LNCAP (cell line): Measurements from ENCODE around the gene TRAFD1.

ENCODE experiments used
- TF ChIP-seq, protein P1 (sequence below): fragments of 450-650 bp; IDR thresholded peaks from 2 replicates; pipeline ENCODE4 v1.5.1; 2017; ENCODE audit warnings: mild to moderate bottlenecking

Gene TRAFD1

DNA sequence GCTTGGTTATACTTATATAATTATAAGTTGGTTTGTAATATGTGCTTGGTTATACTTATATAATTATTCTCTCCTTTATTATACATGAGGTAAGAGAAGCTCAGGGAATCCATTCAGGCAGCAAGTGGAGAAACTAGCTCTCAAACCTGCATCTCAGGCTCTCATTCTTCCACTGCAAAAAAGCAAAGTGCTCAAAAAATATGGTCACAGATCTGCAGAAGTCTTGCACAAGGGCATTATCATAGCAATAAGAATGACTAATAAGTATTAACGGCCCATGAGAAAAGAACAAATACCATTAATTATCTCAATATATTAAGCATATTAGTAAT lies 476 bp upstream of the TRAFD1 start:
- TF ChIP-seq, protein P1, sequence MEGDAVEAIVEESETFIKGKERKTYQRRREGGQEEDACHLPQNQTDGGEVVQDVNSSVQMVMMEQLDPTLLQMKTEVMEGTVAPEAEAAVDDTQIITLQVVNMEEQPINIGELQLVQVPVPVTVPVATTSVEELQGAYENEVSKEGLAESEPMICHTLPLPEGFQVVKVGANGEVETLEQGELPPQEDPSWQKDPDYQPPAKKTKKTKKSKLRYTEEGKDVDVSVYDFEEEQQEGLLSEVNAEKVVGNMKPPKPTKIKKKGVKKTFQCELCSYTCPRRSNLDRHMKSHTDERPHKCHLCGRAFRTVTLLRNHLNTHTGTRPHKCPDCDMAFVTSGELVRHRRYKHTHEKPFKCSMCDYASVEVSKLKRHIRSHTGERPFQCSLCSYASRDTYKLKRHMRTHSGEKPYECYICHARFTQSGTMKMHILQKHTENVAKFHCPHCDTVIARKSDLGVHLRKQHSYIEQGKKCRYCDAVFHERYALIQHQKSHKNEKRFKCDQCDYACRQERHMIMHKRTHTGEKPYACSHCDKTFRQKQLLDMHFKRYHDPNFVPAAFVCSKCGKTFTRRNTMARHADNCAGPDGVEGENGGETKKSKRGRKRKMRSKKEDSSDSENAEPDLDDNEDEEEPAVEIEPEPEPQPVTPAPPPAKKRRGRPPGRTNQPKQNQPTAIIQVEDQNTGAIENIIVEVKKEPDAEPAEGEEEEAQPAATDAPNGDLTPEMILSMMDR = no peak

- TF ChIP-seq, protein P1 = no peak
Observed at GRCh38 chr12:112126000-112126438, 659 bp downstream of the TRAFD1 start.

- TF ChIP-seq, protein P1 = no peak
Observed at GRCh38 chr12:112126911-112127310, 1.6 kb downstream of the TRAFD1 start.

DNA sequence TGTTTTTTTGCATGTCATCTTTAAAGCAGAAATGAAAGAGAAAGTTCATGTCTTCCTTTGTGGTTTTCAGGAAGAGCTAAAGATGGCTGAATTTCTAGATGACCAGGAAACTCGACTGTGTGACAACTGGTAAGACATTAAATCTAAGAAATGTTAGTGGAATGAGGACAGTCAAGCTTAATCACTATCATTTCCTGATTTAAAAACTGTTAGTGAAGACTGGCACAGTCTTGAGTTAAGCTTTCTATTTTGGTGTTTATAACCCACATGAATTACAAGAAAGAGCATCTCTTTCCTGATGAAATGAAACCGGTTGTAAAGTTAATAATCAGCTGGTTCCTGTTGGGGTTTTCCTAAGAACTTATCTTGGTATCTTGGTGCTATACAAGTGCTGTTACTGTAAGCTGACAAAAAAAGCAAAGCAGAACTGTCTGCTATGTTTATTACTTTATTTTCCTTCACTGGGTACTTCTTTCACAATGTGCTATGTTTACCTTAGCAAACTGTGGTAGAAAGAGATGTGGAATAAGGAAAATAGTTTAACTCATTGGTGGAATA lies 5.2 kb downstream of the TRAFD1 start:
- TF ChIP-seq, protein P1 = no peak

GRCh38 chr12:112131686-112132085 lies 6.3 kb downstream of the TRAFD1 start:
- TF ChIP-seq, protein P1 = no peak

- TF ChIP-seq, protein P1 = no peak
Observed at GRCh38 chr12:112133418-112133817, 8.1 kb downstream of the TRAFD1 start.

DNA sequence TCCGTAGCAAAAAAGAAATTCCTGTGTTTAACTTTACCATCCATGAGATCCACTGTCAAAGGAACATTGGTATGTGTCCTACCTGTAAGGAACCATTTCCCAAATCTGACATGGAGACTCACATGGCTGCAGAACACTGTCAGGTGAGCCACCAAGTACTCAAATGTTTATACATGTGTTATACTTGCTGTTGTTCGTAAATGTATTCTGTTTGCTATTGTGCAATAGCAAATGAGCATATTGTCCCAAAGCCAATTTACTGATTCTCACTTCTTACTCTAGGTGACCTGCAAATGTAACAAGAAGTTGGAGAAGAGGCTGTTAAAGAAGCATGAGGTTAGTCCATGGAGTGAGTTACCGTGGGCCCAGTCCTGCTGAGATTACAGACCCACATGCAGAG lies 9.4 kb downstream of the TRAFD1 start:
- TF ChIP-seq, protein P1 = no peak

DNA sequence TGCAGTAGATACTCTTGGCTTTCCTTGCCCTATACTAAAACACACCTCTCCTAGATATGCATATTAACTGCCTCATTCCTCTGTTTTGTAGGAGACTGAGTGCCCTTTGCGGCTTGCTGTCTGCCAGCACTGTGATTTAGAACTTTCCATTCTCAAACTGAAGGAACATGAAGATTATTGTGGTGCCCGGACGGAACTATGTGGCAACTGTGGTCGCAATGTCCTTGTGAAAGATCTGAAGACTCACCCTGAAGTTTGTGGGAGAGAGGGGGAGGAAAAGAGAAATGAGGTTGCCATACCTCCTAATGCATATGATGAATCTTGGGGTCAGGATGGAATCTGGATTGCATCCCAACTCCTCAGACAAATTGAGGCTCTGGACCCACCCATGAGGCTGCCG lies 15.4 kb downstream of the TRAFD1 start:
- TF ChIP-seq, protein P1 = no peak
